DMS 273 treated with DMSO at 0.1 percent for 48 hours (cell line): ENCODE results near the gene CYB5D1.
"Not testable (repeated sequence)": the region's sequence is repeated elsewhere in the genome, so short reads cannot be mapped to it uniquely, and the experiment has no call there.

Experiments used
- DNase-seq: peaks from one replicate; lab custom pipeline; 2025; lab: John Stamatoyannopoulos, UW

CYB5D1 gene

GRCh38 chr17:7857713-7858521 is at the start of gene CYB5D1:
TSS of gene CYB5D1 (plus strand) at chr17:7858003. CDS start at chr17:7858135, 132 bp downstream.
- DNase-seq: peak; percentile 90

GRCh38 chr17:7809086-7809790 is 48.6 kb upstream of the CYB5D1 start:
- DNase-seq: no peak

GRCh38 chr17:7809791-7810343 is 47.9 kb upstream of the CYB5D1 start:
- DNase-seq: not testable (repeated sequence)

- no peak for DNase-seq
Measured at GRCh38 chr17:7811251-7811650, 46.6 kb upstream of the CYB5D1 start.

GRCh38 chr17:7814969-7815368 is 42.8 kb upstream of the CYB5D1 start:
- DNase-seq: no peak

GRCh38 chr17:7816926-7817642 is 40.7 kb upstream of the CYB5D1 start:
- DNase-seq: no peak

- no peak for DNase-seq
Measured at GRCh38 chr17:7817643-7817964, 40.2 kb upstream of the CYB5D1 start.

GRCh38 chr17:7818026-7818425 is 39.8 kb upstream of the CYB5D1 start:
- DNase-seq: no peak

GRCh38 chr17:7818746-7819645 is 38.8 kb upstream of the CYB5D1 start:
- DNase-seq: no peak

GRCh38 chr17:7820231-7820630 is 37.6 kb upstream of the CYB5D1 start:
- DNase-seq: no peak

GRCh38 chr17:7822126-7822525 is 35.7 kb upstream of the CYB5D1 start:
- no peak for DNase-seq

GRCh38 chr17:7823581-7824001 is 34.2 kb upstream of the CYB5D1 start:
- DNase-seq: no peak

- no peak for DNase-seq
Measured at GRCh38 chr17:7824021-7824924, 33.5 kb upstream of the CYB5D1 start.

- DNase-seq: no peak
Measured at GRCh38 chr17:7825206-7825990, 32.4 kb upstream of the CYB5D1 start.

- no peak for DNase-seq
Measured at GRCh38 chr17:7830616-7831015, 27.2 kb upstream of the CYB5D1 start.

GRCh38 chr17:7831233-7831632 is 26.6 kb upstream of the CYB5D1 start:
- no peak for DNase-seq

GRCh38 chr17:7832431-7832830 is 25.4 kb upstream of the CYB5D1 start:
- DNase-seq: no peak

GRCh38 chr17:7833011-7833794 is 24.6 kb upstream of the CYB5D1 start:
- DNase-seq: no peak
